Measurements from ENCODE around the gene MANF.

The MANF gene

DNA sequence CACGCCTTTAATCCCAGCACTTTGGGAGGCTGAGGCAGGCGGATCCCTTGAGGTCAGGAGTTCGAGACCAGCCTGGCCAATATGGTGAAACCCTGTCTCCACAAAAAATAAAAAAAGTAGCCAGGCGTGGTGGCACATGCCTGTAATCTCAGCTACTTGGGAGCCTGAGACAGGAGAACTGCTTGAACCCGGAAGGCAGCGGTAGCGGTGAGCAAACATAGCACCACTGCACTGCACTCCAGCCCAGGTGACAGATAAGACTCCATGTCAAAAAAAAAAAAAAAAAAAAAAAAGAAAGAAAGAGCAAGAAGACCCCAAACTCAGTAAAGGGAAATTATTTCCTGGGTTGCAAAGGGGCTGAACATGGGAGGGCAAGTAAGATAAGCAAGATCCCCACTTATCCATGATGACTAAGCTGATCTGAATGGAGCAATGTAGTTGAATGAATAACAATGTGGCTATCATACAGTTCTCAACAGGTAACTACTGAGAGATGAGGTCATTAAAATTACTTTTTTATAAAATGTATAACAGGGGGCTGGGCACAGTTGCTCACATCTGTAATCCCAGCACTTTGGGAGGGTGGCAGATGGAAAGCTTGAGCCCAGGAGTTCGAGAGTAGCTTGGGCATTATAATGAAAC lies 52.0 kb downstream of the MANF start:
- DNase-seq: no peak

Data from amniotic stem cell (primary cell).